Sigmoid colon (tissue), 4 donors: ENCODE results near the gene CHKA.

Source experiments
- EP300 ChIP-seq, 4 donors: sonication (generic); formaldehyde crosslinking; IDR thresholded peaks; one replicate each; pipeline ENCODE4 v1.6.1; 2017; ENCODE audit warnings: antibody characterized with exemption in 4 of 4
- POLR2A ChIP-seq, 2 donors: fragments of 450-650 bp; IDR thresholded peaks; one replicate each; pipeline ENCODE4 v1.6.1; 2016; ENCODE audit warnings: antibody characterized with exemption in 2 of 2, mild to moderate bottlenecking in 2 of 2, moderate library complexity in 2 of 2
- POLR2AphosphoS5 ChIP-seq, 4 donors: sonication (generic); formaldehyde crosslinking; IDR thresholded peaks; one replicate each; pipeline ENCODE4 v1.6.1; 2017; ENCODE audit warnings: antibody characterized with exemption in 4 of 4
- TF ChIP-seq, protein P1 (sequence below), 4 experiments: fragments of 450-650 bp in 3 of 4; fragments of 200-600 bp in 1 of 4; IDR thresholded peaks; one replicate each; pipeline ENCODE4 v1.5.1; 2016 to 2019; ENCODE audit warnings: antibody characterized with exemption in 4 of 4, mild to moderate bottlenecking in 3 of 4, moderate library complexity in 2 of 4

- TF ChIP-seq EP300 (IDR thresholded peaks at IDR 0.05) (no peak), POLR2A (IDR thresholded peaks at IDR 0.05) (no peak), POLR2AphosphoS5 (IDR thresholded peaks at IDR 0.05) (no peak)
- TF ChIP-seq, protein P1, sequence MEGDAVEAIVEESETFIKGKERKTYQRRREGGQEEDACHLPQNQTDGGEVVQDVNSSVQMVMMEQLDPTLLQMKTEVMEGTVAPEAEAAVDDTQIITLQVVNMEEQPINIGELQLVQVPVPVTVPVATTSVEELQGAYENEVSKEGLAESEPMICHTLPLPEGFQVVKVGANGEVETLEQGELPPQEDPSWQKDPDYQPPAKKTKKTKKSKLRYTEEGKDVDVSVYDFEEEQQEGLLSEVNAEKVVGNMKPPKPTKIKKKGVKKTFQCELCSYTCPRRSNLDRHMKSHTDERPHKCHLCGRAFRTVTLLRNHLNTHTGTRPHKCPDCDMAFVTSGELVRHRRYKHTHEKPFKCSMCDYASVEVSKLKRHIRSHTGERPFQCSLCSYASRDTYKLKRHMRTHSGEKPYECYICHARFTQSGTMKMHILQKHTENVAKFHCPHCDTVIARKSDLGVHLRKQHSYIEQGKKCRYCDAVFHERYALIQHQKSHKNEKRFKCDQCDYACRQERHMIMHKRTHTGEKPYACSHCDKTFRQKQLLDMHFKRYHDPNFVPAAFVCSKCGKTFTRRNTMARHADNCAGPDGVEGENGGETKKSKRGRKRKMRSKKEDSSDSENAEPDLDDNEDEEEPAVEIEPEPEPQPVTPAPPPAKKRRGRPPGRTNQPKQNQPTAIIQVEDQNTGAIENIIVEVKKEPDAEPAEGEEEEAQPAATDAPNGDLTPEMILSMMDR (IDR thresholded peaks at IDR 0.05): no peak
Measured at GRCh38 chr11:68137833-68138232, 16.6 kb upstream of the CHKA start.
